HG02571 (cell line): Measurements from ENCODE around the gene CNGA3.
"Not testable (repeated sequence)": the region's sequence is repeated elsewhere in the genome, so short reads cannot be mapped to it uniquely, and the experiment has no call there.

Experiments used
- ATAC-seq: cut with Tn5 transposase; IDR thresholded peaks from one replicate; pipeline ENCODE4 v1.9.1; 2021; ENCODE audit warnings: mild to moderate bottlenecking, moderate library complexity; ENCODE audit not compliant: unreplicated experiment

Gene CNGA3

GRCh38 chr2:98396745-98397355, 50.6 kb downstream of the CNGA3 start:
- no peak for ATAC-seq

- ATAC-seq: no peak
These were observed 52.9 kb downstream of the CNGA3 start for GRCh38 chr2:98399140-98399539.

- ATAC-seq: no peak
These were observed 57.6 kb downstream of the CNGA3 start for GRCh38 chr2:98403878-98404277.

GRCh38 chr2:98404556-98405250, 58.4 kb downstream of the CNGA3 start:
- ATAC-seq: no peak

GRCh38 chr2:98405301-98405700, 59.0 kb downstream of the CNGA3 start:
- no peak for ATAC-seq

- no peak for ATAC-seq
These were observed 61.9 kb downstream of the CNGA3 start for GRCh38 chr2:98408155-98408554.

GRCh38 chr2:98412751-98413458, 66.6 kb downstream of the CNGA3 start:
- ATAC-seq: no peak

- ATAC-seq: not testable (repeated sequence)
These were observed 68.0 kb downstream of the CNGA3 start for GRCh38 chr2:98414246-98414645.

- ATAC-seq: not testable (repeated sequence)
These were observed 69.5 kb downstream of the CNGA3 start for GRCh38 chr2:98415719-98416248.

GRCh38 chr2:98416383-98417159, 70.3 kb downstream of the CNGA3 start:
- ATAC-seq: no peak

- ATAC-seq: no peak
These were observed 73.3 kb downstream of the CNGA3 start for GRCh38 chr2:98419544-98419943.

GRCh38 chr2:98419977-98420725, 73.9 kb downstream of the CNGA3 start:
- no peak for ATAC-seq

- ATAC-seq: no peak
These were observed 76.2 kb downstream of the CNGA3 start for GRCh38 chr2:98422449-98422848.

GRCh38 chr2:98426771-98427170, 80.5 kb downstream of the CNGA3 start:
- ATAC-seq: no peak

GRCh38 chr2:98432145-98432544, 85.9 kb downstream of the CNGA3 start:
- ATAC-seq: no peak

- no peak for ATAC-seq
These were observed 87.2 kb downstream of the CNGA3 start for GRCh38 chr2:98433363-98433964.

GRCh38 chr2:98434492-98434891, 88.2 kb downstream of the CNGA3 start:
- ATAC-seq: no peak

GRCh38 chr2:98435670-98436069, 89.4 kb downstream of the CNGA3 start:
- ATAC-seq: not testable (repeated sequence)

- no peak for ATAC-seq
These were observed 90.5 kb downstream of the CNGA3 start for GRCh38 chr2:98436734-98437133.
